GM12801 (cell line): ENCODE measurements around the gene RRBP1.

Source experiments
- CTCF ChIP-seq: IDR thresholded peaks from one replicate; pipeline ENCODE4 v1.5.1; 2011; ENCODE audit warnings: control low read depth; ENCODE audit not compliant: insufficient read length; ENCODE audit errors: extremely low read depth

The RRBP1 gene

GRCh38 chr20:17622851-17623508, 59.1 kb downstream of the RRBP1 start:
- no peak for TF ChIP-seq CTCF

GRCh38 chr20:17622086-17622850, 59.8 kb downstream of the RRBP1 start:
- TF ChIP-seq CTCF: no peak

GRCh38 chr20:17621229-17621968, 60.6 kb downstream of the RRBP1 start:
- TF ChIP-seq CTCF: no peak

- TF ChIP-seq CTCF: no peak
Observed at GRCh38 chr20:17620371-17621228, 61.4 kb downstream of the RRBP1 start.

GRCh38 chr20:17619351-17620093, 62.5 kb downstream of the RRBP1 start:
- TF ChIP-seq CTCF: no peak

- TF ChIP-seq CTCF: no peak
Observed at GRCh38 chr20:17618673-17619013, 63.4 kb downstream of the RRBP1 start.
